ENCODE results near the gene HMCN1.

HMCN1 gene

GRCh38 chr1:186191511-186191910, 457.3 kb downstream of the HMCN1 start:
- Histone ChIP-seq H2BK15ac (ENCODE audit: low read depth, poor library complexity, severe bottlenecking) (no peak overlapping the region), H4K8ac (ENCODE audit: low read length) (no peak overlapping the region), H3K18ac (ENCODE audit: low read depth in 1 of 2, low read length in 2 of 2) (no peak overlapping the region), H2BK120ac (ENCODE audit: low read depth, low read length) (no peak overlapping the region), H3K9ac (ENCODE audit: low read length) (no peak overlapping the region), H2BK5ac (ENCODE audit: low read depth, low read length, poor library complexity, severe bottlenecking) (no peak overlapping the region), H4K91ac (ENCODE audit: low read length) (no peak overlapping the region), H3K4me1 (ENCODE audit: control insufficient read depth, insufficient read depth, low read depth, low read length) (peaks cover 7% of the 10 kb centered on the region), H3K14ac (ENCODE audit: low read length in 2 of 2) (no peak overlapping the region), H3K27ac (ENCODE audit: low read length, poor library complexity, severe bottlenecking) (no peak overlapping the region), H3K9me3 (ENCODE audit: control insufficient read depth, low read length) (no peaks in the 10 kb centered on the region), H3K4me3 (ENCODE audit: insufficient read depth in 1 of 2, low read depth in 1 of 2, low read length in 2 of 2) (no peak overlapping the region), H3K36me3 (ENCODE audit: control insufficient read depth in 1 of 2, insufficient read depth in 2 of 2, low read depth in 1 of 2, low read length in 2 of 2) (peaks cover 6 to 53% of the 10 kb centered on the region in 2 experiments), H2AFZ (ENCODE audit: low read depth, low read length) (no peak overlapping the region), H2AK5ac (ENCODE audit: low read length, severe bottlenecking) (no peak overlapping the region), H3K4ac (ENCODE audit: low read depth in 1 of 2, low read length in 2 of 2) (no peak overlapping the region), H3K79me1 (replicated peaks; ENCODE audit: low read length, poor library complexity, severe bottlenecking) (no peaks in the 10 kb centered on the region), H2BK12ac (ENCODE audit: low read length in 2 of 2) (no peak overlapping the region), H3K27me3 (ENCODE audit: control insufficient read depth in 1 of 2, insufficient read depth in 1 of 2, low read length in 2 of 2) (no peaks in the 10 kb centered on the region), H3K23ac (ENCODE audit: low read length in 2 of 2) (no peak overlapping the region), H3K4me2 (ENCODE audit: low read length, poor library complexity, severe bottlenecking) (no peak overlapping the region)
- WGBS = 18% methylated on average over 2 of the region's 2 CpGs
- no peak for DNase-seq

GRCh38 chr1:186193224-186193623, 459.0 kb downstream of the HMCN1 start:
- no peaks in the 10 kb centered on the region for H3K27me3 ChIP-seq (ENCODE audit: control insufficient read depth in 1 of 2, insufficient read depth in 1 of 2, low read length in 2 of 2)

GRCh38 chr1:186194107-186194756, 460.0 kb downstream of the HMCN1 start:
- H3K4me1 ChIP-seq (ENCODE audit: control insufficient read depth, insufficient read depth, low read depth, low read length) = peaks cover under 1% of the 10 kb centered on the region
- H3K79me1 ChIP-seq (replicated peaks; ENCODE audit: low read length, poor library complexity, severe bottlenecking) = no peaks in the 10 kb centered on the region
- no peak overlapping the region for H2BK15ac ChIP-seq (ENCODE audit: low read depth, poor library complexity, severe bottlenecking)
- H2BK5ac ChIP-seq (ENCODE audit: low read depth, low read length, poor library complexity, severe bottlenecking) = no peak overlapping the region
- H3K4ac ChIP-seq (ENCODE audit: low read depth in 1 of 2, low read length in 2 of 2) = no peak overlapping the region
- H3K4me2 ChIP-seq (ENCODE audit: low read length, poor library complexity, severe bottlenecking) = no peak overlapping the region
- no peak overlapping the region for H3K18ac ChIP-seq (ENCODE audit: low read depth in 1 of 2, low read length in 2 of 2)
- no peak overlapping the region for H3K14ac ChIP-seq (ENCODE audit: low read length in 2 of 2)
- no peak overlapping the region for H2BK12ac ChIP-seq (ENCODE audit: low read length in 2 of 2)
- peak overlapping the region; percentile 5 for H3K9ac ChIP-seq (ENCODE audit: low read length)
- no peak overlapping the region for H2BK120ac ChIP-seq (ENCODE audit: low read depth, low read length)
- no peak overlapping the region for H4K8ac ChIP-seq (ENCODE audit: low read length)
- H4K91ac ChIP-seq (ENCODE audit: low read length) = no peak overlapping the region
- H3K9me3 ChIP-seq (ENCODE audit: control insufficient read depth, low read length) = no peaks in the 10 kb centered on the region
- no peak overlapping the region for H2AFZ ChIP-seq (ENCODE audit: low read depth, low read length)
- H3K4me3 ChIP-seq (ENCODE audit: insufficient read depth in 1 of 2, low read depth in 1 of 2, low read length in 2 of 2) = no peak overlapping the region
- WGBS = 100% methylated on average over 2 of the region's 2 CpGs
- peaks cover 6 to 48% of the 10 kb centered on the region in 2 experiments for H3K36me3 ChIP-seq (ENCODE audit: control insufficient read depth in 1 of 2, insufficient read depth in 2 of 2, low read depth in 1 of 2, low read length in 2 of 2)
- no peak for DNase-seq
- no peaks in the 10 kb centered on the region for H3K27me3 ChIP-seq (ENCODE audit: control insufficient read depth in 1 of 2, insufficient read depth in 1 of 2, low read length in 2 of 2)
- no peak overlapping the region for H3K27ac ChIP-seq (ENCODE audit: low read length, poor library complexity, severe bottlenecking)
- H2AK5ac ChIP-seq (ENCODE audit: low read length, severe bottlenecking) = no peak overlapping the region
- no peak overlapping the region for H3K23ac ChIP-seq (ENCODE audit: low read length in 2 of 2)

More at GRCh38 chr1:186193224-186193623, 459.0 kb downstream of the HMCN1 start:
- Histone ChIP-seq H2BK12ac (ENCODE audit: low read length in 2 of 2) (no peak overlapping the region), H2BK120ac (ENCODE audit: low read depth, low read length) (no peak overlapping the region), H2BK5ac (ENCODE audit: low read depth, low read length, poor library complexity, severe bottlenecking) (no peak overlapping the region), H2AFZ (ENCODE audit: low read depth, low read length) (no peak overlapping the region), H3K4ac (ENCODE audit: low read depth in 1 of 2, low read length in 2 of 2) (no peak overlapping the region), H3K14ac (ENCODE audit: low read length in 2 of 2) (no peak overlapping the region), H3K36me3 (ENCODE audit: control insufficient read depth in 1 of 2, insufficient read depth in 2 of 2, low read depth in 1 of 2, low read length in 2 of 2) (peaks cover 6 to 51% of the 10 kb centered on the region in 2 experiments), H3K18ac (ENCODE audit: low read depth in 1 of 2, low read length in 2 of 2) (no peak overlapping the region), H2AK5ac (ENCODE audit: low read length, severe bottlenecking) (no peak overlapping the region), H3K79me1 (replicated peaks; ENCODE audit: low read length, poor library complexity, severe bottlenecking) (no peaks in the 10 kb centered on the region), H3K4me1 (ENCODE audit: control insufficient read depth, insufficient read depth, low read depth, low read length) (peaks cover 2% of the 10 kb centered on the region), H3K23ac (ENCODE audit: low read length in 2 of 2) (no peak overlapping the region), H3K9me3 (ENCODE audit: control insufficient read depth, low read length) (no peaks in the 10 kb centered on the region), H3K4me3 (ENCODE audit: insufficient read depth in 1 of 2, low read depth in 1 of 2, low read length in 2 of 2) (no peak overlapping the region), H4K91ac (ENCODE audit: low read length) (no peak overlapping the region), H3K9ac (ENCODE audit: low read length) (no peak overlapping the region), H4K8ac (ENCODE audit: low read length) (no peak overlapping the region), H3K4me2 (ENCODE audit: low read length, poor library complexity, severe bottlenecking) (no peak overlapping the region), H2BK15ac (ENCODE audit: low read depth, poor library complexity, severe bottlenecking) (no peak overlapping the region), H3K27ac (ENCODE audit: low read length, poor library complexity, severe bottlenecking) (no peak overlapping the region)
- no peak for DNase-seq
- WGBS = over 99% methylated on average over 2 of the region's 2 CpGs

- H2AFZ ChIP-seq (ENCODE audit: low read depth, low read length) = no peak overlapping the region
- no peak overlapping the region for H2BK5ac ChIP-seq (ENCODE audit: low read depth, low read length, poor library complexity, severe bottlenecking)
- H3K9ac ChIP-seq (ENCODE audit: low read length) = peak overlapping the region; percentile 15
- no peak overlapping the region for H3K18ac ChIP-seq (ENCODE audit: low read depth in 1 of 2, low read length in 2 of 2)
- 89% methylated on average over 2 of the region's 3 CpGs for WGBS
- no peaks in the 10 kb centered on the region for H3K9me3 ChIP-seq (ENCODE audit: control insufficient read depth, low read length)
- no peak overlapping the region for H3K23ac ChIP-seq (ENCODE audit: low read length in 2 of 2)
- no peak overlapping the region for H3K4me3 ChIP-seq (ENCODE audit: insufficient read depth in 1 of 2, low read depth in 1 of 2, low read length in 2 of 2)
- no peak overlapping the region for H4K91ac ChIP-seq (ENCODE audit: low read length)
- H3K14ac ChIP-seq (ENCODE audit: low read length in 2 of 2) = no peak overlapping the region
- no peak overlapping the region for H3K4ac ChIP-seq (ENCODE audit: low read depth in 1 of 2, low read length in 2 of 2)
- H4K8ac ChIP-seq (ENCODE audit: low read length) = no peak overlapping the region
- no peak overlapping the region for H3K27ac ChIP-seq (ENCODE audit: low read length, poor library complexity, severe bottlenecking)
- no peak overlapping the region for H2BK15ac ChIP-seq (ENCODE audit: low read depth, poor library complexity, severe bottlenecking)
- peaks cover 3 to 36% of the 10 kb centered on the region in 2 experiments for H3K36me3 ChIP-seq (ENCODE audit: control insufficient read depth in 1 of 2, insufficient read depth in 2 of 2, low read depth in 1 of 2, low read length in 2 of 2)
- no peak for DNase-seq
- no peak overlapping the region for H2BK12ac ChIP-seq (ENCODE audit: low read length in 2 of 2)
- H2AK5ac ChIP-seq (ENCODE audit: low read length, severe bottlenecking) = no peak overlapping the region
- H3K79me1 ChIP-seq (replicated peaks; ENCODE audit: low read length, poor library complexity, severe bottlenecking) = no peaks in the 10 kb centered on the region
- no peak overlapping the region for H3K4me2 ChIP-seq (ENCODE audit: low read length, poor library complexity, severe bottlenecking)
- H3K27me3 ChIP-seq (ENCODE audit: control insufficient read depth in 1 of 2, insufficient read depth in 1 of 2, low read length in 2 of 2) = no peaks in the 10 kb centered on the region
- no peak overlapping the region for H2BK120ac ChIP-seq (ENCODE audit: low read depth, low read length)
- H3K4me1 ChIP-seq (ENCODE audit: control insufficient read depth, insufficient read depth, low read depth, low read length) = no peaks in the 10 kb centered on the region
These were observed 461.3 kb downstream of the HMCN1 start for GRCh38 chr1:186195377-186195931.
